Islet precursor cell (in vitro differentiated cells): ENCODE data around the gene MRPL34.

Source experiments
- DNase-seq: peaks from one replicate; pipeline ENCODE4 v3.0.0-alpha.2; 2018

MRPL34 gene

DNA sequence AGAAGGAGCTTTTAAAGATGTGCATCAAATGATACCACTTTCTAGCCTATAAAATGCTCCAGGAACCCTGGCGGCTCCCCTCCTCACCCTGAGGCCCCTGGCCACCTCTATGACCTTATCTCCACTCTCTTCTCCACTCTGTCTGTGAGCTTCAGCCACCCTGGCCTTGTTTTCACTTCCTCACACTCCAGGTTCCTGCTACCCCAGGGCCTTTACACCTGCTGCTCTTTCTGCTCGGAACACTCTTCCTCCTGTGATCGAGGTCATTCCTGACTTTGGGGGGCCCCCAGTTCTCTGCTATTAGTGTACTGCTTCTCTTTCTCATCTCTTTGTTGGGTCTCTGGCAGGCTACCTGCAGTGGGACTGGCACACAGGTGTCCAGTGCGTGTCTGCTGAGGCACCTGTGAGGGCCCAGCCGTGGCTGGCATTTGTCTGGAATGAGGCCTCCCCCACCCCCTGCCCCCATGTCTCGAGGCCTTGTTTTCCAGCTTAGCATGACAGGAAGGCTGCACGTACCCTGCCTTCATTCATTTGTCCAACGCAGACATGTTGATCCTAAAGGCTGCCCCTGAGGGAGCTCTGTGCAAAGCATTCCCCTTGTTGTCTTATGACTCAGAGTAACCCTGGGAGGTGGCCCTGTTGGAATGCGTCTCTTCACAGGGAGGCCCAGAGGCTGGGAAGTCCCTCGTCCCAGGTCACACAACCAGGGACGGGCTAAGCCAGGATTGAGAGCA, 6.0 kb downstream of the MRPL34 start:
- peak; percentile 96 for DNase-seq

DNA sequence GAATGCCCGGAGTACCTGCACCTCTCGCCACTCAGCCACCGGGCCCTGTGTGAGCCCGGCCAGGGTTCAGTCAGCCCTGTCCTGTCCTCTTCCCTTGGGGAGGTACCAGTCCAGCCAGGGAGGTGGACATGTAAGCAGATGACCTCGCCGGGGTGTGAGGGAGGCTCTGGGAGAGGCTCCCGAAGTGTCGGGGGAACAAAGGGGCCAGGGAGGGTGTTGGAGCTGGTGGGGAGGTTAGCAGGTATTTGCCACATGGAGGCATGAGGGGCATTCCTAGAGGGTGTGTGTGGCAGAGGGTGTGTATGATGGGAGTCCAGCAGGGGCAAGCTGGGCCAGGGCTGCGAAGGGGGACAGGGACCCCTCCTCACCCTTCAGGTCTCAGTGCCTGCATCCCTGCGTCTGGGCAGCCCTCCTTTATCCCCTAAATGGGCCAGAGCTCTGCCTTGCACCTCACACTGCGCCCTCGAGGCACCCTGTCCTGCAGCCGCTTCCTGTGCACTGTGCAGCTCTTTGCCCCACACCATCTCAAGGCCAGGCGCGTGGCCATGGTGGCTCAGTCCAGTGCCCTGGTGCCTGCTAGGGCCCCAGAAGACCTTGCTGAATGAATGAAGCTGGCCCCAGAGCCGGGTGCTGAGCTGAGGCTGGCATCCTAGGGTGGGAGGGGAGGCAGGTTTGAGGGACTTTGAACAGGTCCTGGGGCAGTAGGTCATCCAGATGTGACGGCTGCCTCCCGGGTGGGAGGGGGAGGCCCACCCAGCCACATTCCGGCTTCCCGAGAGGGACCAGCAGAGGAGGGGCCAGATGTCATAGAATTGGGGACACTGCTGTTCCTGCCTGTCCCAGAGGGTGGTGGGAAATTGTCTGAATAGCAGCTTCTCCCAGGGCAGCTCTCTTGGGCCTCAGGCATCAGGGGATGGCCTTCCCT, 6.8 kb downstream of the MRPL34 start:
- no peak for DNase-seq

DNA sequence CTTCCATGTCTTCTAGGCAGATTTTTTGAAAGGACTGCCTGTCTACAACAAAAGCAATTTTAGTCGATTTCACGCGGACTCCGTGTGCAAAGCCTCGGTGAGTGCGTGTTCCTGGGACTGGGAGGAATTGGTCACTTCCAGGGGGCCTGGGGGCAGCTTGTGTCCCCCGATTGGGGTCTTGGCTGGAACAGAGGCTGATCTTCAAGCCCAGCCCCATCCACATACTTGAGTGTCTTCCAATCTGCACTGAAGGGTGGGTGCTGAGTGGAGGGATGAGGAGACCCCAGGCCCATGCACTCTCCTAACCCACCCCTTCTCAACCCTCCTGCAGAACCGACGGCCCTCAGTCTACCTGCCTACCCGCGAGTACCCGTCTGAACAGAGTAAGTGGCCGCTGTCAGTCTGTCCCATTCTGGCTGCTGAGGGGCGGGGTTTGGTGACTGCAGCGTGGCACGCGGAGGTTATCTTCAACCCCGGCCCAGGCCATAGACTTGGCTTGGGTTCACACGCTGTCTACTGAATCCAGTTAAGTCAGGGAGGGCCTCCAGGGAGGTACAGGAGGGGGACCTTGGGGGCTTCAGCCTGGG, 8.4 kb downstream of the MRPL34 start:
- DNase-seq = no peak

DNA sequence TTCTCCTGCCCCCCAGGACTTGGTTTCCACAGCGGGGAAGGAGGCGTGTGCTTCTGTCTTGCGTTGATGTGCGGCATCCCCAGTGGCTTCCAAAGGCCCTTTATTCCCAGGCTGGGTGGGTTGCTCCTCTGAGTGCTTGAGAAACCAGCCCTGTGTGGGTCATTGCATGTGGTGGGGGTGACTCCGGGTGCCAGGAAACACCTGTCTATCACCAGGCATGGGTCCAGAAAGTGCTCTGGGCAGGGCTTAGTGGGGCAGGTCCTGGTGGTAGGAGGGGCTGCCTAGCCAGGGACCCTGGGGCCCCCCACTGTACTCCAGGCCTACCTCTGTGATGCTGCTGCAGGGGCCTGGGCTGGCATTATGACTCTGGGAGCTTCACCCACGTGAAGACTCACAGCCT, 13.3 kb downstream of the MRPL34 start:
- no peak for DNase-seq

DNA sequence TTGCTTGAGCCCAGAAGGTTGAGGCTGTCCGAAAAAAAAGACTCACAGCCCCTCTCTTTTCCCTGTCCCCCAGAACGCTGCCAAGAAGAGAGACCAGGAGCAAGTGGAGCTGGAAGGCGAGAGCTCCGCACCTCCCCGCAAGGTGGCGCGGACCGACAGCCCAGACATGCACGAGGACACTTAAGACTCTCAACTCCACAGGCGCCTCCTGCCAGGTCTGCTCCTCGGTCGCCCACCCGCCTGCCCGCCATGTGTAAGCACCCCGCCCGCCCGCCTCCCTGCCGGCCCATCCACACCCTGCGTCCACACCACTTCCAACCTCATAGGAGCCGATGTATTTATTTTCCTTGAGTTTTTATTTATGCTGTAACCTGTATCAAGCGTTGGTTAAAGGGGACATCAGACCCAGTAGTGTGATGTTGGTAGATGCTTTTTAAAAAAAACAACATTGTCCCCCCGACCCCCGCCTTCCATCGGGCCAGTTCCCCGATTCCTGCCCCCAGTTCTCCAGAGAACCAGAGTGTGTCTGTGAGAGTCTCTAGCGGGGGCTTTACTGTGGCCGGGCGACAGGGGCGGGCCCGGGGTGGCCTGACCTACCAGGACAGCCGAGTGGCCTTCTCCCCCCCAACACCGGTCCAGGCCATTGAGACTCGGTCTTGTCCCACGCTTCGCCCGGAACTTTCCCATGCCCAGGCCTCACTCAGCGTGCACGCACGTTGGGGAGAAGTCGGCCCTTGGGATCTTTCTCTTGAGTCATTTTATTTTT, 14.0 kb downstream of the MRPL34 start:
- DNase-seq = no peak

DNA sequence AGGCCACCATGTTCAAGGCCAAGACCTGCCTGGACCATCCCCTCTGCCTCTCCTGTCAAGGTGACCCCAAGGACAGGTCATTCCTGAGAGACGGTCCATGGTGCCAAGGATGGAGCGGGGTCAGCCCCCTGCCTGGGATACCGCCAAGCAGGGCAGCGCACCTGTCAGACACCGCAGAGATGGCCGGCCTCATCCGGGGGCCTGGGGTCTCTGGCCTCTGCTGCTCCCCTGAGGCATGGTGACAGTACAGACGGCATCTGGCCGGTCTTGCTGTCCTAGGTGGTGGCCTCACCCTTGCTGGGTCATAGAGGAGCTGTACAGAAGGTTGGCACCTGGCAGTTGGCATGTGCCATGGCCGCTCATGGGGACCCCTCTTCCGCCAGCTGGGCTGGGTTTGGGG, 14.8 kb downstream of the MRPL34 start:
- no peak for DNase-seq

DNA sequence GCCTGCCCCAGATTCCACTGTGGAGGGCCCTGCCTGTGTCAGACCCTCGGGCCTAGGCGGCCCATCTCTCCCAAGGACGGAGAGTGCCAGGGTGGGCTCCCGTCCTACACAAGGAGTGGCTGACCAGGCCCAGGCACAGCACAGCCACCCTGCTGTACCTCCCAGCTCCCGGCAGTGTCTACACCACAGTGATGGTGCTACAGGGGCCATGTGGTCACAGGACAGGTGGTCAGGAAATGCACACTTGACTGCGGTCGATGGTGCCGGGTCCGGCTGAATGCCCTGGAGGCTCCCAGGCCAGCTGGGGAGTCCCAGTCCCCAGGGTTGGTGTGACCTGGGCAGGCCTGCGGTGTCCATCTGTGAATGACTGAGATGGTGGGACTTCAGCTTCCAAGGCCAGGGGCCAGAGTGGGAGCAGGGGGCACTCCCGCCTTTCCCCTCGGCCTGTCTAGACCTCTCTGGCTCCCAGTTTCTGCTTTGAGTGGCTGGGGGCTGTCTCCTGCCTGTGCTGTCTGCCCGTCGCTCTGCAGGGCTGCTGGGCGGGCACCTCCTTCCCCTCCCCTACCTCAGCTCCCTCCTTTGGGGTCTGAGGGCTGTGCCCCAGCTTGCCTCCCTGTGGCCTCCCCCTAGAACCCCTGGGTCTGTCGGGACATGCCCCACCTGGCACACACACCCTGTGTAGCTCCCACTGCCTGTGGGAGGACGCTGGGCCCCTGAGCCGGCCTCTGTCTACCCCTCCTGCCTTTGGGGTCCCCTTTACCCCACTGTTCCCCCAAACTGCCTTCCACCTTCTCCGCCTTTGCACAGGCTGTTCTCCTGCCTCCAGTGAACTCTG, 16.2 kb downstream of the MRPL34 start:
- no peak for DNase-seq

DNA sequence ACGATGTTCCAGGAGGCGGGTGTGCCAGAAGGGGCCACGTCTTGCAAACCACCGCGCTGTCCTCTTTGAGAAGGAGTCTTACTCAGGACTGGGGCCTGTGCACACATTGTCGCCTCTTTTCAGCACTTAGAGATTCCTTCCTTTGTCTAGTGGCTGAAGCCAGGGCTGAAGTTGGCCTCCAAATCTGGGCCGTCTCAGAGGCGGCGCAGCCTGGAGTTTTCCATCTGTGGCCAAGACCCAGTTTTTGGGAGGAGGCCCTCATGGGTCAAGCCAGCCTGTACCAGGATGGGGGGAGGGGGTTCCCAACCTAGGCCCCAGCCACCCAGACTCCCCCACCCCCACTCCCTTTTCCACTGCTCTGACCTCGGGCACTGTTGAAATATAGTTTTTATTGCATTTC, 17.2 kb downstream of the MRPL34 start:
- no peak for DNase-seq

DNA sequence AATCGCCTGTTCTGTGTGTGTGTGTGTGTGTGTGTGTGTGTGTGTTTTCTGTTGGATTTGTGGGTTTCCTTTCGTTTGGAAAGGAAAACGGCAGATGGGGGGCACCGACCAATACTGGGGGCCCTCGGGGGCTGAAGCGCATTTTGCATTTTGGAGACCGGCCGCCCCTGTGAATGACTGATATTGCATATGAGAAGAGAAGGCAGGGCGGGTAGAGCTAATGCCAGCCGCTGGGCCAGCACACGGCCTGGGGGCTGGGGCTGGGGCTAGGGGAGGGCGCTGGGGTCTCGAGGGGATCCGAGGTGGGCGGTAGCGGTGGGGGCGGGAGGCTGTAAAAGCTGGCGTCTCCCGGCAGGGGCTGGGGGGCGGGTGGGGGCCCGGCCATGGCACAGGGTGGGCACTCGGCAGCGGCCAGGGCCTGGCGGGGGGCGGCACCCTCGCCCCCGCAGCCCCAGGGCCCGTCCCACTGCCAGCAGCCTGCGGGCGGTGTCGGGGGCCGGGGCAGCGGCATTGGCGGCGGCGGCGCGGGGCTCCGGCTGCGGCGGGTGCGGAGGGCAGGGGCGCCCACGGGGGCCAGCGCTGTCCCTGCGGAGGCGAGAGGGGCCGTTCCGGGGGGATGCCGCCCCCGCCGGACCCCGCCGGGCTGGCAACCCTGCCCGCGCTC, 17.8 kb downstream of the MRPL34 start:
- DNase-seq = no peak

DNA sequence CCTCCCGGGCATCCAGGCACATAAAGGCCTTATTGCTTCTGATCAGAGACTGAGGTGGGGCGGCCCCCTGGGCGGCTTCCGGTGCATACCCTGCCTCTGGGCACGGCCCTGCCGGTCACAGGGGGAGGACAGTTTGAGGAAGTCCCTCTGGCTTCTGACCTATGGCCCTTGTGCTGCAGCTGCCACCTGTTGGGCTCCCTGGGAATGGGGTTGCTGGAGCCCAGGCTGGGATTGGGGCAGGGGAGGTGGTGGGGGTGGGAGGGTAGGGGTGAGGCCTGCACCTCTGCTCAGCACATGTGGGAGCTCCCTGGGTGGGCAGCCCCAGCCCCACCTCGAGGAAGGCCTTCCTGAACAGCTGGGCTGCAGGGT, 18.3 kb downstream of the MRPL34 start:
- no peak for DNase-seq

DNA sequence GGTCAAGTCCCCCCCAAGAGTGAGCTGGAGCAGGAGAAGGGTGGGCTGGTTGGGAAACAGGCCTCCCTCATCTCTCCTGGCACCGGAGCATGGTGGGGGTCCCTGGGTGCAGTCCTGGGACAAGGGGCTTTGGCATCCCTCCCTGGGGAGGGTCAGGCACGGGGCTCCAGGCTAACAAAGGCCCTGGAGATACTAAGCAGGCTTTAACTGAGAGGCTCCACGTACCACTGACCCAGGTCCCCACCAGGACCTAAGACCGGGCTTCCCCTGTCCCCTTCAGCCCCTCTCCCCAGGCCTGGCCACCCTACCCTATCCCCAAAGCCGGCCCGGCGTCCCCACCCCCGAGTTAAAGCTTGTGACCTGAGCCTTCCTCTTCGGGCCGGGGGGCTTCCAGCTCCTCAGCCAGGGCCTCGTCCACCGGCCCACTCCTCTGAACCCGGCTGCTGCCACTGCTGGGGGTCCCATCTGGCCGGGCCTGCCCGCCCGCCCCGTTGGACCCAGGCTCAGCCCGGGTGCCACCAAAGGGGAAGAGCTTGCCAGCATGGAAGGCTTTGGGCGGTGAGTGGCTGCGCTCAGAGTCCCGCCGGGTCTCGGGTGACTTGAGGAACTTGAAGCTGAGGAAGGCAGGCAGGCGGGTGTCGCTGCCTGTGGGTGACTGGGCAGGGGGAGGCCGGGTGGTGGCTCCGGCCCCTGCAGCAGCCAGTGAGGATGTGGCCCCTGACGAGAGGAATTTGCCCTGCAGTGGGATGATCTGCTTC, 18.9 kb downstream of the MRPL34 start:
- DNase-seq = no peak

DNA sequence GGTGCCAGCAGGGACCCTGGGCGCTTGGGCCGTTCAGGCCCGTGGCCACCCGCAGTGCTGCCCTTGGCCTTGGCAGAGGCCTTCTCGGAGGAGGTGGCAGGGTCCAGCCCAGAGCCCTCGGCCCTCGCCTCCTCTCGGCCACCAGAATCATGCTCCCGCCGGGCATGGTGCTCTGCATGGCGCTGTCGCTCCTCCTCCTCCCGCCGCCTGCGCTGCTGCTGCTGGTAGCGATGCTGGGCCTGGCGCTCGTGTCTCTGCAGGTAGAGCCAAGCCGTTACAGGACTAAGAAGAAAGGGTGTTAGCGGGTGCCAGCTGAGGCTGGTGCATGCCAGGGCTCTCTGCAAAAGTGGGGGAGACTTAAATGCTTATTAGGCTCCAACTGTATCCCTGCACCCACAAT, 19.5 kb downstream of the MRPL34 start:
- no peak for DNase-seq

DNA sequence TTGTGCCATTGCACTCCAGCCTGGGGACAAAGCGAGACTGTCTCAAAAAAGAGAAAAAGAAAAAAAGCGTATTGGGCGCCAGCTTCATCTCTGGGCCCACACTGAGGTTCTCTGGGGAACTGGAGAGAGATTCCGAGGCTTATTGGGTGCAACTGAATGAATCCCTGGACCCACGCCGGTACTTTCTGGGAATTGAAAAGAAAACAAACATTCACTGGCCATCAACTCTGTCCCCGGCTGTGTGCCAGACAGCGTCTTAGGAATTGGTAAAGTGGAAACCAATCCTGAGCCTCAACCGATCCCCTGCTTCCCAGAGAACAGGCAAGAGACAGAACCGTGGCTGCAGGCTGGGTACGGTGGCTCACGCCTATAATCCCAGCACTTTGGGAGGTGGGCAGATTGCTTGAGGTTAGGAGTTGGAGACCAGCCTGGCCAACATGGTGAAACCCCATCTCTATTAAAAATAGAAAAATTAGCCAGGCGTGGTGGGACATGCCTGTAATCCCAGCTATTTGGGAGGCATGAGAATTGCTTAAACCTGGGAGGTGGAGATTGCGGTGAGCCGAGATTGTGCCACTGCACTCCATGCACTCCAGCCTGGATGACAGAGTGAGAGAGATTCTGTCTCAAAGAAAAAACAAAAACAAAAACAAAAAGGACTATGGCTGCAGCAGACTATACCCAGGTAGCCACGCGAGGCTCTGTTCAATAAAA, 20.4 kb downstream of the MRPL34 start:
- DNase-seq = no peak

DNA sequence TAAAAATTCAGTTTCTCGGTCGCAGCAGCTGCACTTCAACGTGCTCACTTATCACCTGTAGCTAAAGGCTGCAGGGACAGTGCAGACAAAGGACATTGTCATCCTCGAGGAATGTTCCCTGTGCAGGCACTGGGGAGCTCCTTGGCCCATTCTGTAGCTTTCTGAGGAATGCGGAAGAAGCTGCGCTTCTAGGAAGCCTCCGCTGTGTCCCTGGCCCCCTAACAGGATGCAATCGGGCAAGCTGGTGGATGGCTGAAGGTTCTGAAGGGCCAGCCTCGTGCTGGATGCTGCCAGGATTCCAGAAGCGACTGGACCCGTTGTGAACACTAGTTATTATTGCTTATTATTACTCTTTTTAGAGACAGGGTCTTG, 20.9 kb downstream of the MRPL34 start:
- DNase-seq = peak; percentile 91

DNA sequence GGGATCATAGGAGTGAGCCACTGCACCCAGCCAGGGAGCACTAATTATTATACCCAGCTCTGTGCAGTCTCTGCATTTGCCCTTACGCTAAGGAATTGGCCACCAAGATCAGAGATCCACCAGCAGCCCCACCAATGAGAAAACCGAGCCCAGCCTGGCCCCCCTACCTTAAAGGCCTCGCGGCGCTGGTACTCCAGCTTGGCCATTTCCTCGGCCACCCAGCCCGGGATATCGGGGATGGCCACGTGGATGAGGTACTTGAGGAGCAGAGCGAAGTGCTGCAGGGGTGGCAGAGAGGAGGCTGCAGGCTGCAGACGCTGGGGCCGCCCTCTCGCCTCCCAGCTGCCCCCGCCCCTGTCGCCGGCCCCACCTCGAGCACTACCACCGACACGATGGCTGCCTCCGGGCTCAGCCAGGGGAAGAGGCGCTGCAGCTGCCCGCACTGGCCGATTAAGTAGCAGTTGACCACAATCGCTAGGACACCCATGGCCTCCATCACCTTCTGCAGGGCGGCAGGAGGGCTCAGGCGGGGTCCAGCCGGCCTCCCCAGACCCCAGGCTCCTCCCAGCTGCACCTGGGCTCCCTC, 21.5 kb downstream of the MRPL34 start:
- DNase-seq = no peak

DNA sequence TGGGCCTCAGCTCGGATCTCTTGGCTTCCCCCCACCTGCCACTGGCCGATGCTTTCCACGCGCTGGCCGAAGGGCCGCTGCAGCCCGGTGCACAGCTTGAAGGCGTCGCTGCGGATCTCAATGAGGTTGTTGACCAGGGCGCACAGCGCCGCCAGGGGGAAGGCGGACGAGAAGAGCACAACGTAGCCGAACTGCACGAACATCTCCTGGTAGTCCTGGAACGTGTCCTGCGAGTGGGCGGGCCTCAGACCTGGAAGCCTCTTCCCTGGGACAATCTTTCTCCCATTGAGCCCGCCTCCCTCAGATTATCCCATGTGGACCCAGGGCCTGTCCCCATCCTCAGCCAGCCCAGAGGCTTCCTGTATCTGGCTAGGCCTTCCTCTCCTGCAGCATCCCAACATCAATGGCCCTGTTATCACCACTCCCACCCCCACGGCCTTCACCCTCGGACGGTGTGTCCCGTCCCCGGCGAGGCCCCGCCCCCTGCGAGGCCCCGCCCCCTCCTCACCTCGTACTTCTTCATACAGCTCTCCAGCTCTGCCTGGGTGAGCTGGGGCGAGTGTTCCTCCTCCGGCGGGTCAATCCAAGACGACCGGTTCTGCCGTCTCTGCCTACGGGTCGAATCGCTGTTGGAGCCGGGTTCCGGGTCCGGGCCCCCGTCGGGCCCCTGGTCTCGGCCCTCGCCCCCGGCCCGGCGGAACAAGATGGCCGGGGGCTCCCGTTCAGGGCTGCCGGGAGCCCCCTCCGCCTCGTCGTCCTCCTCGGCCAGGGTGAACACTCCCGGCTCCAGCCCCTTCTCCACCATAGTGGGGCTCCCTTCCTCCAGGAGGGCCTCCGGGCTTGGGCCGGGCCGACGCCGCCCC, 22.2 kb downstream of the MRPL34 start:
- peak; percentile 98 for DNase-seq

DNA sequence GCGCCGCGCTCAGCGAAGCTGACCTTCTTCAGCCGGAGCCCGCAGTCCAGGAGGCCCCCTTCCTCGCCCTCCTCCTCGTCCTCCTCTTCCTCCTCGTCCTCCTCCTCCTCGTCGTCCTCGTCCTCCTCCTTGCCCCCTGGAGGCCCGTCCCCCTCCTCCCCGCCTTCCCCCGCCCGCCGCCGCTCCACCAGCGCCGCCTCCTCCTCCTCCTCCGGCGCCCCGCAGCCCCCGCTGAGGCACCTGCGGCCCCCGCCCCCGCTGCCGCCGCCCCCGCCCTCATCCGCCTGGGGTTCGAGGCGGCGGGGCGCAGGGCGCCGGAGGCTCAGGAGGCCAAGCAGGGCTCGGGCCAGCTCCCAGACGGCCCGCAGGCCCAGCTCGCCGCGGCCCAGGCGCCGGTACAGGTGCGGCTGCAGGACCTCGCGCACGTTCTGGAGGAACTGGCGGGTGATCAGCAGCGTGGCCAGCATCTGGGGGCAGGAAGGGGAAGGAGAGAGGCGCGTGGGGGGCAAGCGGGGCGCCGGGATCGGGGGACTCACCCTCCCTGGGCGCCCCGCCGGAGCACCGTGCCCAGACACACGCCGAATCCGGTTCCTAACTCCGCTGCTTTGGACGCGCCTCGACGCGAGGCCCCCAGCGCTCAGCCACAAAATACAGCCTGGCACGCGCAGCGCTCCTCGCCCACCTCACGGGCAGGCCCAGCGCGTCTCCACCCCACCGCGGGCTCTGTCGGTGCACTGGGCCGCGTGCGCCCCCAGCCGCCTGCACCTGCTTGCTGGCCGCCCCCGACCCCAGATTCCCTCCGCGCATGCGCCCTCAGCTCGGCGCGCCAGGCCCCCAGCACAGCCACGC, 23.1 kb downstream of the MRPL34 start:
- no peak for DNase-seq
